ENCODE data around the gene ETFA.

GRCh38 chr15:76204109-76204845 is 107.0 kb downstream of the ETFA start:
- TF ChIP-seq RAD21 (IDR thresholded peaks at IDR 0.05 in 1 of 2, conservative IDR thresholded peaks at IDR 0.05 in 1 of 2; ENCODE audit: low read depth in 2 of 2, low read length in 2 of 2) (no peak), BACH1 (IDR thresholded peaks at IDR 0.05; ENCODE audit: low read length) (no peak), POLR2AphosphoS5 (IDR thresholded peaks at IDR 0.05; ENCODE audit: low read depth, low read length) (no peak), POLR2A (IDR thresholded peaks at IDR 0.05; ENCODE audit: control extremely low read depth in 1 of 2, low read depth in 2 of 2, low read length in 2 of 2) (no peak), NRF1 (IDR thresholded peaks at IDR 0.05; ENCODE audit: low read depth, low read length) (no peak), CTCF (IDR thresholded peaks at IDR 0.05; ENCODE audit: control extremely low read depth in 1 of 3, insufficient read depth in 1 of 3, low read depth in 1 of 3, low read length in 3 of 3) (no peak), HDAC6 (IDR thresholded peaks at IDR 0.05; ENCODE audit: low read depth, low read length) (no peak), EZH2 (IDR thresholded peaks at IDR 0.05; ENCODE audit: low read depth, low read length, severe bottlenecking) (no peak), EP300 (IDR thresholded peaks at IDR 0.05; ENCODE audit: borderline replicate concordance in 1 of 2, low read depth in 2 of 2, low read length in 2 of 2) (no peak)

Measured in H1 (cell line).